Measurements from ENCODE around the gene PGBD5.

- TF ChIP-seq CTCF (IDR thresholded peaks at IDR 0.05 in 4 of 5, conservative IDR thresholded peaks at IDR 0.05 in 1 of 5) (no peak), POLR2A (IDR thresholded peaks at IDR 0.05) (no peak)
These were observed 33.1 kb downstream of the PGBD5 start for GRCh38 chr1:230392920-230393521.
